Activated CD8-positive, alpha-beta memory T cell treated with anti-CD3 and anti-CD28 coated beads, Interleukin-2, amount 50 U/mL, for 48 hours (primary cell): ENCODE results near the gene INCA1.

Experiments
- DNase-seq: peaks from one replicate; pipeline ENCODE4 v3.0.0-alpha.2; 2020

Gene INCA1

DNA sequence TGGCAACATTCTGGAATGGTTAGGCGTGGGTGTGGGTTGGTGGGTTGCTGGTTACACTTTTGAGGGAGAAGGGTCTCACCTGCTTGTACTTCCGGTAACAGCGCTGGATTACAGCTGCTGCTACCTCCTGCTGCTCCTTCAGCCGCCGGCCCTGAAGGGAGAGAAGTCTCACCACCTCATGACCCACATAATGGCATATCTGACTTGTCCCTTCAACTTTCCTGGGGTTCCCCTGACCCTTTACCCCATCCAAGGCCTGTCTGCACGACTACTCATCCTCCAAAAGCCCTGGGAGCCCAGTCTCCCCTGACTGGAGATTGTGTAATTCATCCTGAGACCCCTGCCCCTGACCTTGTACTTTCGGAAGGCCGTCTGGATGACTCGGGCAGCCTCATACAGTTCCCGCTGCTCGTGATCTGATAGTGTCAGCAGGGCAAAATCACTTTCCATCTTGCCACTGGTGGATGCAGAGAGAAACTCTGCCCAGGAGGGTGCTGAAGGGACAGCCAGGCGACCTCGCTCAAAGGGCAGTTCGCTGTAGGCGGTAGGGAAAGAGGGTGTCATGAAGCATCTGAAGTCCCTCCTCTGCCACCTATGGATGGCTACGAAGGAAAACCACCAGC lies 27.7 kb downstream of the INCA1 start:
- peak; percentile 76 for DNase-seq

DNA sequence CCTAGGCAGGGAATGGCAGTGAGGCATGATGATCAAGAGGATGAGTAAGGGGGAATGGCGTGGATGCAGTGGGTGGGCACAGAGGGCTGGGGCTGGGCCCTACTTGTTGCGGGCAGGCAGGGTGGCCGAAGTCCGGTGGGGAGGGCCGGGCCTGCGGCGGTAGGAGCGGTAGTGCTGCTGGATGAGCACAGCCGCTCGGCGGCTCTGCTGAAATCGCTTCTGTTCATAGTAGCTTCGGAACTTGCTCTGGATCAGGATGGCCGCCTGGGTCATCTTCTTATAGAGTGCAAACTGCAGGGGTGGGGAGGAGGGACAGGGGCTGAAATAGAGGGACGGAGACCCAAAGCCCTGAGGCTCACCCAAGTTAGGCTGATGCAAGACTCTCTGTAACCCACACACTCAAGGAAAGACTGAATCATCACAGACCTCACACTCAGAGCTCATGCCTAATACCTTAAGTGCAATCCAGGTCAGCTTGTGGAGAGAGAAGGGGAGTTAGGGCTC lies 28.2 kb downstream of the INCA1 start:
- peak; percentile 84 for DNase-seq

GRCh38 chr17:4968486-4969046 lies 28.8 kb downstream of the INCA1 start:
- DNase-seq: peak; percentile 79

- peak; percentile 96 for DNase-seq
These were observed 29.5 kb downstream of the INCA1 start, which contains the start of gene SPAG7 for GRCh38 chr17:4967539-4968485. SPAG7 (minus strand) TSS chr17:4967817; CDS start chr17:4967804, 13 bp downstream.

GRCh38 chr17:4966844-4967538 lies 30.3 kb downstream of the INCA1 start:
- DNase-seq: peak; percentile 92

GRCh38 chr17:4965311-4965986 lies 31.9 kb downstream of the INCA1 start:
- DNase-seq: no peak

GRCh38 chr17:4960279-4960922 lies 36.9 kb downstream of the INCA1 start:
- no peak for DNase-seq

DNA sequence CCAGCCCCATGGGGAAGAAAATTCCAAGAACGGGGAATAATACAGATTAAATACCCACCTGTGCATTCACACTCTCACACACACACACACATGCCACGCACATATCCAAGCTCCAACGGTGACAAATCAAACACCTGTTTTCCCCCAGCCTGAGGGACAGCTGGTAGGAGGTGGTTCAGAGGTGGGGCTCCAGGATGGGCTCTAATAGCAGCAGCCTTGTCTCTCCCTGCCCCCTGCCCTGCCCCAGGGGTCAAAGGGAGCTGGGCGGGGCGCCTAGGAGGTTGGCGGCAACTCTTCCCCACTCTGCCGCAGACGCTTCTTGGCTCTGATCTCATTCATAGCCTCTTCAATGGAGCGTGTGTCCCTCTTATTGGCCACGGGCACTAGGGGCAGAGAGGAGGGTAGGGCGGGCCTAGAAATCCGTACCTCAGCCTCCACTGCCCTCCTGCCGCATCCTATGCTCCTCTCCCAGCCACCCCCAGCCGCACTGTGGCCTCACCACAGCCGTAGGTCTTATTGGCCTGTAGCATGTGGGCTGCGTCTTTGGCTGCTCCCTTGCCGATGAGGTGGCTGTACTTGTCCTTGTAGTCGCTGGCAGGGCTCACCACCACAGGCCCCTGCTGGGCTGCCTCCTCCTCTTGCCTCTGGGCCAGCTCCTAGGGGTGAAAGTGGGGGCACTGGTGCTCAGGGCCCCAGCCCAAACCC lies 37.9 kb downstream of the INCA1 start:
- no peak for DNase-seq

DNA sequence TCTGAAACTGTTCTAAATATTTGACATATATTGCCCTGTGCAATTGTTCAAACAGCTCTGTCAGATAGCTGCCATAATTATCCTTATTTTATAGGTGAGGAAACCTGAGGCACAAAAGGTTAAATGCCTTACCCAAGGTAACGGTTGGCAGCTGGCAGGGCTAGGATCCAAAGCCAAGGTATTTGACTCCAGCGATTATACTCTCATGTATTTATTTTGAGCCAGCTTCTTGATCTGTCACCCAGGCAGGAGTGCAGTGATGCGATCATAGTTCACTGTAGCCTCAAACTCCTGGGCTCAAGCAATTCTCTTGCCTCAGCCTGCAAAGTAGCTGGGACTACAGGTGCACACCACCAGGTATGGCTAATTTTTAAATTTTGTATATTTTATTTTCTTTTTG lies 39.2 kb downstream of the INCA1 start:
- no peak for DNase-seq

DNA sequence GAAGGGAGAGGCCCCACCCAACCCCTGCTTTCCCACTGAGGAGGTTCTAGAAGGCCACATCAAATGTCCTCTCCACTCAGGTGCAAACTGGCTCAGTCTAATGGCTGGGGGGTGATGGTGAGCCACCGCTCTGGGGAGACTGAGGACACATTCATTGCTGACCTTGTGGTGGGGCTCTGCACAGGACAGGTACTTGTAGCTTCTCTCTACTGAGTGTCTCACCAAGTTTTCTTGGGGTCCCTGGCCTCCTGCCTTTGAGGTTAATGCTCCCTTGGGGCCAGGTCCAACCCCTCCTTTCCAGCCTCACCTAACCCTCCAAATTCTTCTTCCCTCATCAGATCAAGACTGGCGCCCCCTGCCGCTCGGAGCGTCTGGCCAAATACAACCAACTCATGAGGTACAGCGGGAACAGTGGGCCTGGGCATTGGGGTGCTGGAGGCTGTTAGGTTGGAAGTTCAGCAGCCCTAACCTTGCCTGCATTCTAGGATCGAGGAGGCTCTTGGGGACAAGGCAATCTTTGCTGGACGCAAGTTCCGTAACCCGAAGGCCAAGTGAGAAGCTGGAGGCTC lies 40.7 kb downstream of the INCA1 start:
- no peak for DNase-seq

DNA sequence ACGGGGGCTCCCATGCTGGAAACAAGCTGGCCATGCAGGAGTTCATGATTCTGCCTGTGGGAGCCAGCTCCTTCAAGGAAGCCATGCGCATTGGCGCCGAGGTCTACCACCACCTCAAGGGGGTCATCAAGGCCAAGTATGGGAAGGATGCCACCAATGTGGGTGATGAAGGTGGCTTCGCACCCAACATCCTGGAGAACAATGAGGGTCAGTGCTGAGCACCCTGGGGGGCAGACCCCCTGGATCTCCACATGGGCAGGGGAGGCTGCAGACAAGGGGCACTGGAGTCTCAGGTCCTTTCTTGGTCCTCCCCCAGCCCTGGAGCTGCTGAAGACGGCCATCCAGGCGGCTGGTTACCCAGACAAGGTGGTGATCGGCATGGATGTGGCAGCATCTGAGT lies 42.2 kb downstream of the INCA1 start:
- no peak for DNase-seq

DNA sequence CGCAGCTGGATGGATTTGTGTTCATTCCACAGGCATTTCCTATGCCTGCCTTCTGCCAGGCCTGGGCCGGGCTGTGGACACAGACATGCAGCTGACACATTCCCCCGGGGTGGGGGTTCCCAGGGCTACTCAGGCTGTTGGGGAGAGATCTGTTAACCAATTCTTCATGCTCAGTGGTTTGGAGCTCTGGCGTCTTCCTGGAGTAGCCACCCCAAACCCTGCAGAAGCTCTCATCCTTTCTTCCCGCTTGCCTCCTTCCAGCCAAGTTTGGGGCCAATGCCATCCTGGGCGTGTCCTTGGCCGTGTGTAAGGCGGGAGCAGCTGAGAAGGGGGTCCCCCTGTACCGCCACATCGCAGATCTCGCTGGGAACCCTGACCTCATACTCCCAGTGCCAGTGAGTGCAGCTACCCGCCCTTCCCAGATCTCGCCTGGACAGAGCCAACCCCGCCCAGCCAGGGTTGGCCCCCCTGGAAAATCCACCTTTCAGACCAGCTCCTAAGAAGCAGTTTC lies 43.8 kb downstream of the INCA1 start:
- DNase-seq: no peak

DNA sequence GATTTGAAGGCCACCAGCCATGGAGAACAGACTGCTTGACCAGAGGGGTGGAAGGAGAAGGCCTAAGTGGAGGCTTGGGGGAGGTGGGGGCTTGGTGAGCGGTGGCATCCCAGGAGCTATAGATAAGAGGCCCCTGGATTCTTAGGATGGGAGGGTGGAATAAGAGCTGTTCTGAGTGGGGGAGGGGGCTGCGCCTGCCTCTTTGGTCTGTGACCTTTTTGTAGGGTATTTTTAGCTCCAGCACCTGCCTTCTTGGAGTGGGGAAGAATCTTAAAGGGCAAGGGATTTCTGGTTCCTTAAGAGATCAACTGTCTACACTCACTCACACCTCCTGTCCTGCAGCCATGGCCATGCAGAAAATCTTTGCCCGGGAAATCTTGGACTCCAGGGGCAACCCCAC lies 45.8 kb downstream of the INCA1 start:
- no peak for DNase-seq

DNA sequence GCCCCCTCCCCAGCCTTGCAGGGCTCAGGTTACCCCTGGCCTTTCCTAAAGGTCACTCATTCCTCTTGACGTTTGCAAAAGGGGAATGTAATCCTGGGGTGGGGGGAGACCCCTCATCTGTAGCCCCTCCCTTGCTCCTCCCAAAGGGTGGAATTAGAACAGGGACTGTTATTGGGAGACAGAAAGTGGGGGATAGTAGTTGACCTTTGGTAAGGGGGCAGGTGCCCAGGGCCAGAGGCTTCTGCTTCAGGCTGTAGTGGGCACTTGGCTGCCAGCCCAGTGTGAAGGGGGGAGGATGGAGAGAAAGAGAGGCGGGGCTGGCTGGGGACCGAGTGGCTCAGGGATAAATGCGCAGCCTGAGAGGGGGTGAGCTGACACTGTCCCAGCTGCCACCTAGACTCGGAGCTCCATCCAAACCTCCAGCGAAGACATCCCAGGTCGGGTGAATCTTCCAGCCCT lies 46.5 kb downstream of the INCA1 start, which contains the start of gene ENO3:
TSS of gene ENO3 (plus strand) at position 374 of the 459 bp plus-strand sequence. CDS start 711 bp downstream, outside the sequence.
- DNase-seq: no peak

DNA sequence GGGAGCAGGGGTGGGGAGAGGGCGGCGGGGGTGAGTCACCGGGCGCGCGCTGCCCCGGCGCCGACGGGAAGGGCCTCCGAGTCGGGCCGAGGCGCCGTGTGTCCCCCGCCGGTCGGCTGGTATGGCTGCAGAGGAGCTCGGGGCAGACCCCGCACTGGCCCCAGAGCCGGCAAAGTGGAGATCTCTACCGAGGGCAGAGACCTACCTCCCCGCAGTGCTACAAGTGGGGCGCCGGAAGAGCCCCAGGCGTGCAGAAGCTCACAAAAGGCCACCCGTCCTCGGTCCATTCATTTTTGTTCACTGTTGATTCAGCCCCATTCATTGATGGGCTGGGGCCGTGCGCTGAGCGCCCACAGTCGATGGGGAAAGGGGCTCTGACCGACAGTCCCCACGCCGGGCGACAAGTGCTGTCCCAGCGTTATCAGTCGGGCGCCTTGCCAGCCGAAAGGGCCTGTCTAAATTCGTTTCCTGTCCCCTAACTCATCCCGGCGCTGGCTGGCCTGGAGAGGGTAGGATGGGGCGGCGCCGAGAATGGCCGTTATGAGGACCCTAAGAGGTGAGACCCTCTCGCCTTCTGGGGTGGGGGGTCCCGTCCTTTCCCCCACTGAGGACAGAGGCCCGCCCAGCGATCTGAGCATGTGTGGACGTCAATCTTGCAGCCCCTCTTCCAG lies 47.1 kb downstream of the INCA1 start:
- peak; percentile 79 for DNase-seq

DNA sequence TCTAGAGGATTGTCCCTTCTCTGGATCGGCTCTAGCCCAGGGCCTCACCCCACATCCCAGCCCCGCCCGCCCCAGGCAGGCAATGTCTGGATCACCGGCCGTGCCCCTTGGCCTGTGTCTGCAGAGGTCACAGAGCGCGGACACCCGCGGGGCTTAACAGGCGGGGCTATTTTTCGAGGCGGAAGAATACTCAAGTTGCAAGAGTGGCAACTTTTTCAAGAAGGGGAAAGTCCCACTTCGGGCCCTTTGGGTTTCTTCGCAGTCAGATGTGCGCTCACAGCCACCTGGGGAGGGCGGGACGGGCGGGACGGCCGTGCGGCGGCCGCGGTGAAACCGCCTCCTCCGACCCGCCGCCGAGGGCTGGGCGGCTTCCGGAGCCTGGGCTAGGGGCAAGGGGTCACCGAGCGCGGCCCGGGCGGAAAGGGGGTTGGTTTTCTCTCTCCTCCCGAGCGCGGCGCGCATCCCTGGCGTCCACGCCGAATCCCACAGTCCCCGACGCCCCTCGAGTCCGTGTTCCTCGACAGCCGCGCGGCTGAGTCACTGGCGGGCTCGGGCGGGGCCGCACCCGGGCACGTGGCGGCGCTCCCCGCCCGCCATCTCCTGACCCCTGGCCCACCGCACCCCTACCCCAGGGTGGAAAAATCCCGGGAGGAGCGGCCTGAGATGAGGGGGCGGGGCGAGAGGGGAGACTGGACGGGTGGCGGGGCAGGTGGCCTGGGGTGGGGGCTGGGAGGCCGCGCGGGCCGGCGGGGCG lies 47.8 kb downstream of the INCA1 start:
- peak; percentile 89 for DNase-seq

DNA sequence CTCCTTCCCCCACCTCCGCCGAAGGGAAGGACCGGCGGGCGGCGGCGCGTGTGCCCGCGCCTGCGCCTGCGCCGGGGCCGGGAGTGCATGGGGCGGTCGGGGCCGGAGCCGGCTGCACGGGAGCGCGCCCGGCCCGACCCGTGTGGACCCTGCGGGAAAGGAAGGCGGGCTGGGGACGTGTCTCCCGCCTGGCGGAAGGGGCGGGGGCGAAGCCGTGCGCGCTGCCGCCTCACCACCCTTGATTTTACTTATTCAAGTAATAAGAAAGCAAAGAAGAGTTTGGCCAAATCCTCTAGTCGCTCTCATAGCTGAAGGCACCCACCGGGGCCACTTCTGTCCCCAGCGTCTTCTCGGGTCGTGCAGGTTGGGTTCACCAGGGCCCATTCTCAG lies 48.4 kb downstream of the INCA1 start:
- no peak for DNase-seq

DNA sequence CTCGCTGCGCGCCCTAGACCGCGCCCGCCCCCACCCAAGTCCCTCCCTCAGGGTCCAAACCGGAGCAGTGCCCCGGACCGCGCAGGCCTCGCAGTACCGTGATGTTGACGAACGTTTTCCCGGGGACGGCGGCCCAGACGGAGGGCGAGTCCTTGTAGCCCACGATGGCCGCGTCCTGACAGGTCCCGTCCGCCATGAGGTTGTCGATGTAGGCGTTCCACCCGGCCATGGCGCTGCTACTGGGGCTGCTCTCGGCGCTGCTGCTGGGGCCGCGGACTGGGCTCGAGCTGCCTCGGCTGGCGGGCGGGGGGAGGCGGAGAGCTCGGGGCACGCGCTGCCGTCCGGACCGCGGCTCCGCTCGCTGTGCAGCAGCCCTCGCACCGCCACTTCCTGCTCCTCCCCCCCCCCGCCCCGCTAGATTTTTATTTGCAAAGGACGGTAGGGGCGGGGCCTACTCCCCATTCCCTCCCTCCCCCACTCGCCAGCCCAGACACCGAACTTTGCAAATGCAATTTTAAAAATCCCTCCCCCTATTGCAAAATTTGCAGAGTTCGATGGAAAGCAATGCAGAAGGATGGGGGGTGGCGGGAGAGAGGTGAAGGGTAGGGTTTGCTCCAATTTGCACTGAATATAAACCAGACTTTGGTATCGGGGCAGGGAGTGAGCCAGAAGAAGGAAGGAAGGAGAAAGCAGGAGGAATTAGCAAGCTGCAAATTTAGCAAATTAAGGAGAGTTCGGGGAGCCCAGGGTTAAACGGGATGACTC lies 49.0 kb downstream of the INCA1 start, which contains the start of gene PFN1:
TSS of gene PFN1 (minus strand) at position 365 of the 765 bp plus-strand sequence. CDS start at position 229, 136 bp downstream.
- DNase-seq: peak; percentile 90
